HFFc6 (cell line): ENCODE data around the gene AZIN2. TPM values are rescaled to one million over a fixed set of nuclear protein-coding genes. Genes with fewer than 3 reads are reported as not detected.
A peak's percentile ranks its signal among the peaks of the same experiment; 100 is the strongest.

Experiments used
- DNase-seq: peaks from one replicate; pipeline ENCODE4 v3.0.0-alpha.2; 2018
- H3K27ac Mint-ChIP-seq: 2 replicates; pipeline ENCODE4 v1.8.0; 2020; ENCODE audit warnings: mild to moderate bottlenecking, mixed read lengths
- H3K27me3 Mint-ChIP-seq: 2 replicates; pipeline ENCODE4 v1.8.0; 2021; ENCODE audit warnings: mild to moderate bottlenecking, moderate library complexity, mixed read lengths; ENCODE audit not compliant: insufficient read depth
- H3K36me3 Mint-ChIP-seq: 2 replicates; pipeline ENCODE4 v1.8.0; 2021; ENCODE audit warnings: low read depth, mixed read lengths
- H3K4me1 Mint-ChIP-seq: 2 replicates; pipeline ENCODE4 v1.8.0; 2020; ENCODE audit warnings: low read depth, mixed read lengths
- H3K4me3 Mint-ChIP-seq: 2 replicates; pipeline ENCODE4 v1.8.0; 2020; ENCODE audit warnings: mild to moderate bottlenecking, moderate library complexity, mixed read lengths
- H3K9me3 Mint-ChIP-seq: 2 replicates; pipeline ENCODE4 v1.8.0; 2020; ENCODE audit warnings: mild to moderate bottlenecking, mixed read lengths
- CTCF ChIP-seq: fragments of 200-600 bp; sonication (generic); IDR thresholded peaks from 2 replicates; pipeline ENCODE4 v1.5.0; 2021; ENCODE audit warnings: antibody characterized with exemption, mild to moderate bottlenecking
- total RNA-seq, 6 experiments: library from RNA; stranded (reverse); fragmentation: NEBNext Ultra II Directional; extraction: Animal tissue kit (Norgen Biotek cat#: 25700); gene quantifications; 2 replicates in 1 of 6; 3 replicates in 5 of 6; pipeline ENCODE4 v1.2.3, GENCODE V29; 2021

The AZIN2 gene
- total RNA-seq, 6 experiments from 2014 or later = 2.4 to 3.7 (median 3.1) TPM

DNA sequence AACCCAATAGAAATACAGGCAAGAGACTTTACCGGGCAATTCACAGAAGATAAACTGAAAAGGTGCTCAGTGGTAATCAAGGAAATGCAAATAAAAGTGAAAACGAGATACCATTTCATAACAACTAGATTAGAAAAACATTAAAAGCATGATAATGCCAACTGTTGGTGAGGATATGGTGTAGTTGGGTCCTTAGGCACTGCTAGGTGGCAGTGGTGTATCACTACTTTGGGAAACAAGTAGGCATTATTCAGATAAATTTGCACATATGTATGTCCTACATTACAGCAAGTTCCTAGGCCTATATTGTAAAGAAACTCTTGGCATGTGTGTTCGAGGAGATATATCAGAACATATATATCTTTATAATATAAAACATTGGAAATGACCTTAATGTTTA lies 31.0 kb downstream of the AZIN2 start:
- no peak overlapping the region for H3K4me3 Mint-ChIP-seq
- H3K27me3 Mint-ChIP-seq = no peaks in the 10 kb centered on the region
- no peak overlapping the region for H3K27ac Mint-ChIP-seq
- TF ChIP-seq CTCF = peak; percentile 68
- H3K9me3 Mint-ChIP-seq = peaks cover 12% of the 10 kb centered on the region
- H3K4me1 Mint-ChIP-seq = no peaks in the 10 kb centered on the region
- peak; percentile 37 for DNase-seq
- peaks cover 13% of the 10 kb centered on the region for H3K36me3 Mint-ChIP-seq

DNA sequence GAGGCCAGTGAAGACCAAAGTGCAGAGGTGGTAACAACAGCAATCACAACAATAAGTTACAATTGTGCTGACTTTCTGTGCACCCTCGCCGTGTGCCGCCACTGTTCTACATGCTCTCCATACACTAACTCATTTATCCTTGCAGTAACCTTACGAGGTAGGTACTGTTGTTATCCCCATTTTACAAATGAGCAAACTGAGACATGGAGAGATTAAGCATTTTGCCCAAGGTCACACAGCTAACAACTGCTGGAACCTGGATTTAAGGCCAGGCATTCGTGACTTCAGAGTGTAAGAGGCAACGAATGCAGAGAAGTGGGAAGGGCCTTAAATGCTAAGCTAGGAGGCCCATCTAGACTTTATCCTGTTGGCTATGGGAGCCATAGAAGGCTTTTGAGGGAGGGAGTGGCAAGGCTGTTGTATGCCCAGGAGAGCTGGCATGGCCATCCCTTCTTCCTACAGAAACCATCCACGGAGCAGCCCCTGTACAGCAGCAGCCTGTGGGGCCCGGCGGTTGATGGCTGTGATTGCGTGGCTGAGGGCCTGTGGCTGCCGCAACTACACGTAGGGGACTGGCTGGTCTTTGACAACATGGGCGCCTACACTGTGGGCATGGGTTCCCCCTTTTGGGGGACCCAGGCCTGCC lies 36.6 kb downstream of the AZIN2 start:
- Mint-ChIP-seq H3K4me3 (no peak overlapping the region), H3K4me1 (no peaks in the 10 kb centered on the region), H3K27me3 (no peaks in the 10 kb centered on the region; the same call in 1 of the 2 replicates), H3K27ac (no peak overlapping the region), H3K36me3 (no peaks in the 10 kb centered on the region), H3K9me3 (no peaks in the 10 kb centered on the region)
- no peak for DNase-seq
- TF ChIP-seq CTCF = no peak

- H3K27ac Mint-ChIP-seq = no peak overlapping the region
- DNase-seq = no peak
- H3K27me3 Mint-ChIP-seq = no peaks in the 10 kb centered on the region; the same call in 1 of the 2 replicates
- H3K36me3 Mint-ChIP-seq = no peaks in the 10 kb centered on the region
- no peak for TF ChIP-seq CTCF
- H3K4me1 Mint-ChIP-seq = no peaks in the 10 kb centered on the region
- no peaks in the 10 kb centered on the region for H3K9me3 Mint-ChIP-seq
- H3K4me3 Mint-ChIP-seq = no peak overlapping the region
Measured at GRCh38 chr1:33118274-33118673, 37.3 kb downstream of the AZIN2 start.

- Mint-ChIP-seq H3K4me1 (no peaks in the 10 kb centered on the region), H3K27ac (no peak overlapping the region; the same call in 1 of the 2 replicates), H3K36me3 (peaks cover under 1% of the 10 kb centered on the region; the same call in 1 of the 2 replicates), H3K9me3 (no peaks in the 10 kb centered on the region), H3K27me3 (no peaks in the 10 kb centered on the region; the same call in 1 of the 2 replicates), H3K4me3 (no peak overlapping the region)
- DNase-seq = no peak
- no peak for TF ChIP-seq CTCF
Measured at GRCh38 chr1:33119050-33119449, 38.1 kb downstream of the AZIN2 start.

- H3K4me1 Mint-ChIP-seq = no peaks in the 10 kb centered on the region
- no peaks in the 10 kb centered on the region; the same call in 1 of the 2 replicates for H3K27me3 Mint-ChIP-seq
- peaks cover 6% of the 10 kb centered on the region; the same call in 1 of the 2 replicates for H3K36me3 Mint-ChIP-seq
- H3K9me3 Mint-ChIP-seq = no peaks in the 10 kb centered on the region
- no peak for DNase-seq
- no peak overlapping the region for H3K4me3 Mint-ChIP-seq
- H3K27ac Mint-ChIP-seq = no peak overlapping the region
- TF ChIP-seq CTCF = peak; percentile 44
Measured at GRCh38 chr1:33119532-33120217, 38.7 kb downstream of the AZIN2 start.
